Dedifferentiated amniotic fluid mesenchymal stem cell (primary cell): ENCODE measurements around the gene ANKRD23.
"Not testable (repeated sequence)": the region's sequence is repeated elsewhere in the genome, so short reads cannot be mapped to it uniquely, and the experiment has no call there.

ENCODE experiments used
- DNase-seq: peaks from one replicate; pipeline ENCODE4 v3.0.0-alpha.2; 2016; ENCODE audit errors: extremely low spot score

Gene ANKRD23

GRCh38 chr2:96798733-96799622 is 44.8 kb downstream of the ANKRD23 start:
- peak; percentile 9 for DNase-seq

GRCh38 chr2:96797066-96797625 is 46.7 kb downstream of the ANKRD23 start:
- DNase-seq, result peak; percentile 13

- DNase-seq, result not testable (repeated sequence)
These were observed 47.3 kb downstream of the ANKRD23 start for GRCh38 chr2:96796497-96796896.

- DNase-seq, result peak; percentile 8
These were observed 48.7 kb downstream of the ANKRD23 start for GRCh38 chr2:96795076-96795475.

- peak; percentile 10 for DNase-seq
These were observed 50.8 kb downstream of the ANKRD23 start for GRCh38 chr2:96792772-96793749.

GRCh38 chr2:96789245-96789617 is 54.6 kb downstream of the ANKRD23 start:
- DNase-seq, result no peak

GRCh38 chr2:96788442-96789244 is 55.2 kb downstream of the ANKRD23 start:
- DNase-seq, result peak; percentile 14
